Activated CD8-positive, alpha-beta T cell treated with anti-CD3 and anti-CD28 coated beads for 36 hours (primary cell): ENCODE measurements around the gene GPC5. TPM values are rescaled to one million over a fixed set of nuclear protein-coding genes. Genes with fewer than 3 reads are reported as not detected.

Experiments
- ATAC-seq: fragments of 200-7000 bp; cut with Tn5 transposase; one replicate; pipeline ENCODE4 v1.10.0; 2021; ENCODE audit warnings: mild to moderate bottlenecking, moderate library complexity
- CTCF ChIA-PET: fragments of 350-600 bp; sonication (Branson Sonifier 250); formaldehyde crosslinking; loops from one replicate; lab custom pipeline; 2021; ENCODE audit warnings: antibody characterized with exemption; lab: Charles Lee
- POLR2A ChIA-PET: fragments of 350-600 bp; sonication (Branson Sonifier 250); formaldehyde crosslinking; loops from one replicate; lab custom pipeline; 2021; ENCODE audit warnings: antibody characterized with exemption; lab: Charles Lee
- DNase-seq: peaks from one replicate; pipeline ENCODE4 v3.0.0-alpha.2; 2020
- H3K27ac Mint-ChIP-seq: one replicate; pipeline ENCODE4 v1.8.0; 2021; ENCODE audit warnings: mild to moderate bottlenecking, mixed read lengths
- H3K27me3 Mint-ChIP-seq: one replicate; pipeline ENCODE4 v1.8.0; 2021; ENCODE audit warnings: mixed read lengths
- H3K36me3 Mint-ChIP-seq: one replicate; pipeline ENCODE4 v1.8.0; 2021; ENCODE audit warnings: low read depth, mixed read lengths
- H3K4me1 Mint-ChIP-seq: one replicate; pipeline ENCODE4 v1.8.0; 2021; ENCODE audit warnings: low read depth, mixed read lengths
- H3K4me3 Mint-ChIP-seq: one replicate; pipeline ENCODE4 v1.8.0; 2021; ENCODE audit warnings: mild to moderate bottlenecking, moderate library complexity, mixed read lengths
- H3K9me3 Mint-ChIP-seq: one replicate; pipeline ENCODE4 v1.8.0; 2021; ENCODE audit warnings: mixed read lengths
- intact Hi-C: fragments of 100-400 bp; cut with micrococcal nuclease; formaldehyde crosslinking; loops from one replicate; pipeline ENCODE4 v1.10.0; 2022
- total RNA-seq, 2 experiments: library from RNA; stranded (reverse); gene quantifications; one replicate each; pipeline ENCODE4 v1.2.3, GENCODE V29; 2021
- TF ChIP-seq, protein P1 (sequence below): fragments of 200-600 bp; IDR thresholded peaks from one replicate; pipeline ENCODE4 v1.8.0; 2022; ENCODE audit warnings: antibody characterized with exemption, mild to moderate bottlenecking

The GPC5 gene
- total RNA-seq, 2 experiments from 2014 or later, result 0.13 to 0.14 TPM

GRCh38 chr13:91804724-91805123, 406.3 kb downstream of the GPC5 start:
- Mint-ChIP-seq H3K27ac (no peak overlapping the region), H3K4me1 (no peaks in the 10 kb centered on the region), H3K27me3 (no peaks in the 10 kb centered on the region), H3K9me3 (no peaks in the 10 kb centered on the region), H3K4me3 (no peak overlapping the region), H3K36me3 (no peaks in the 10 kb centered on the region)
- no peak for DNase-seq
- TF ChIP-seq, protein P1, sequence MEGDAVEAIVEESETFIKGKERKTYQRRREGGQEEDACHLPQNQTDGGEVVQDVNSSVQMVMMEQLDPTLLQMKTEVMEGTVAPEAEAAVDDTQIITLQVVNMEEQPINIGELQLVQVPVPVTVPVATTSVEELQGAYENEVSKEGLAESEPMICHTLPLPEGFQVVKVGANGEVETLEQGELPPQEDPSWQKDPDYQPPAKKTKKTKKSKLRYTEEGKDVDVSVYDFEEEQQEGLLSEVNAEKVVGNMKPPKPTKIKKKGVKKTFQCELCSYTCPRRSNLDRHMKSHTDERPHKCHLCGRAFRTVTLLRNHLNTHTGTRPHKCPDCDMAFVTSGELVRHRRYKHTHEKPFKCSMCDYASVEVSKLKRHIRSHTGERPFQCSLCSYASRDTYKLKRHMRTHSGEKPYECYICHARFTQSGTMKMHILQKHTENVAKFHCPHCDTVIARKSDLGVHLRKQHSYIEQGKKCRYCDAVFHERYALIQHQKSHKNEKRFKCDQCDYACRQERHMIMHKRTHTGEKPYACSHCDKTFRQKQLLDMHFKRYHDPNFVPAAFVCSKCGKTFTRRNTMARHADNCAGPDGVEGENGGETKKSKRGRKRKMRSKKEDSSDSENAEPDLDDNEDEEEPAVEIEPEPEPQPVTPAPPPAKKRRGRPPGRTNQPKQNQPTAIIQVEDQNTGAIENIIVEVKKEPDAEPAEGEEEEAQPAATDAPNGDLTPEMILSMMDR, result no peak
- ChIA-PET CTCF (no interaction called here), POLR2A (no interaction called here)
- intact Hi-C loops, result no loop called here
- ATAC-seq, result no peak

DNA sequence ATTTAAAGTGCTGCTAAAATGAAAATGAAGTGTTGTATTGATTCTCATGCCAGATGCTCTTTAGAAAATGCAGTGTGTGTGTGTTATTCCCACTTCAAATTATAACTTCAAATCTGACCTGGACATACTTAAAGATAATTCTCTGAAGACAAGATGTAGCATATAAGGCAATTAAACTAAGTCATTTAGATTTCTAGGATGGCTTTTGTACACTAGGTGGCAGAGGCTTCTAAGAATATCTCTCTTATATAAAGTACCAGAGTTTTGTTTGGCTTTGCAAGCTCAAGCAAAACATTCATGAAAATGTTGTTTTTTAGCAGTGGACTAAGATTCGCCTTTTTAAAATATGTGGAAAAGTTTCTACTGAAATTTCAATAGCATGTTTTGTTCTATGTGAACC, 407.2 kb downstream of the GPC5 start:
- CTCF ChIA-PET, result no interaction called here
- Mint-ChIP-seq H3K4me1 (no peaks in the 10 kb centered on the region), H3K9me3 (no peaks in the 10 kb centered on the region), H3K4me3 (no peak overlapping the region), H3K36me3 (no peaks in the 10 kb centered on the region), H3K27ac (no peak overlapping the region), H3K27me3 (no peaks in the 10 kb centered on the region)
- ATAC-seq, result no peak
- TF ChIP-seq, protein P1, result no peak
- POLR2A ChIA-PET, result no interaction called here
- intact Hi-C loops, result no loop called here
- DNase-seq, result no peak

GRCh38 chr13:91809161-91809560, 410.7 kb downstream of the GPC5 start:
- ATAC-seq, result no peak
- no peaks in the 10 kb centered on the region for H3K27me3 Mint-ChIP-seq
- no peaks in the 10 kb centered on the region for H3K9me3 Mint-ChIP-seq
- ChIA-PET CTCF (no interaction called here), POLR2A (no interaction called here)
- no peak for DNase-seq
- no peaks in the 10 kb centered on the region for H3K36me3 Mint-ChIP-seq
- TF ChIP-seq, protein P1, result no peak
- no peak overlapping the region for H3K4me3 Mint-ChIP-seq
- no peak overlapping the region for H3K27ac Mint-ChIP-seq
- H3K4me1 Mint-ChIP-seq, result no peaks in the 10 kb centered on the region
- intact Hi-C loops, result no loop called here

DNA sequence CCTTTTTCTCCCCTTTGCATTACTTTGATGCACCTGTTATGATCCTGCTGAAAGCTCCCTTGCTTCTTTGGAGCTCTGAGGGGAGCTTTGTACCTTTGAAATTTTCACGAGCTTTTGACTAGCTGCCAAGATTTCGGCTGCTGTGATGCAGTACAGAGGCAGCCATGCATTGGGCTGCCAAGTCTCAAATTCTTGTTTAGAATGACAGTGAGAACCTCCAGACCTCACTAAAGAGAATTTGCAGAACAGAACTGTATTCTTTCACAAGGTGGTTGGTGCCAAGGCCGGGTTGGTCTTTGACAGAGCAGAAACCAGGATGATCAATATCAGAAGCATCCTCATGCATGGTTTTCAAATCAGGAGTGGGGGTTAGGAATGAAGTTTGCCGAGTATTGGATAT, 414.8 kb downstream of the GPC5 start:
- Mint-ChIP-seq H3K27me3 (no peaks in the 10 kb centered on the region), H3K4me3 (no peak overlapping the region)
- CTCF ChIA-PET, result no interaction called here

GRCh38 chr13:91816263-91816807, 417.9 kb downstream of the GPC5 start:
- ChIA-PET POLR2A (no interaction called here), CTCF (no interaction called here)
- Mint-ChIP-seq H3K4me1 (no peaks in the 10 kb centered on the region), H3K27ac (no peak overlapping the region), H3K27me3 (no peaks in the 10 kb centered on the region), H3K9me3 (peaks cover 1% of the 10 kb centered on the region), H3K4me3 (no peak overlapping the region), H3K36me3 (no peaks in the 10 kb centered on the region)
- ATAC-seq (no peak), DNase-seq (no peak)
- intact Hi-C loops, result no loop called here
- TF ChIP-seq, protein P1, result no peak

More for the DNA sequence above, 414.8 kb downstream of the GPC5 start:
- POLR2A ChIA-PET, result no interaction called here
- DNase-seq, result no peak
- no peak for ATAC-seq
- no peak overlapping the region for H3K27ac Mint-ChIP-seq
- intact Hi-C loops, result no loop called here
- TF ChIP-seq, protein P1, result no peak
- no peaks in the 10 kb centered on the region for H3K36me3 Mint-ChIP-seq
- H3K4me1 Mint-ChIP-seq, result no peaks in the 10 kb centered on the region
- H3K9me3 Mint-ChIP-seq, result no peaks in the 10 kb centered on the region
